ENCODE data around the gene STARD3.

STARD3 gene

GRCh38 chr17:39660397-39661385 lies 23.7 kb downstream of the STARD3 start:
- no peak for DNase-seq (ENCODE audit: low spot score)

DNA sequence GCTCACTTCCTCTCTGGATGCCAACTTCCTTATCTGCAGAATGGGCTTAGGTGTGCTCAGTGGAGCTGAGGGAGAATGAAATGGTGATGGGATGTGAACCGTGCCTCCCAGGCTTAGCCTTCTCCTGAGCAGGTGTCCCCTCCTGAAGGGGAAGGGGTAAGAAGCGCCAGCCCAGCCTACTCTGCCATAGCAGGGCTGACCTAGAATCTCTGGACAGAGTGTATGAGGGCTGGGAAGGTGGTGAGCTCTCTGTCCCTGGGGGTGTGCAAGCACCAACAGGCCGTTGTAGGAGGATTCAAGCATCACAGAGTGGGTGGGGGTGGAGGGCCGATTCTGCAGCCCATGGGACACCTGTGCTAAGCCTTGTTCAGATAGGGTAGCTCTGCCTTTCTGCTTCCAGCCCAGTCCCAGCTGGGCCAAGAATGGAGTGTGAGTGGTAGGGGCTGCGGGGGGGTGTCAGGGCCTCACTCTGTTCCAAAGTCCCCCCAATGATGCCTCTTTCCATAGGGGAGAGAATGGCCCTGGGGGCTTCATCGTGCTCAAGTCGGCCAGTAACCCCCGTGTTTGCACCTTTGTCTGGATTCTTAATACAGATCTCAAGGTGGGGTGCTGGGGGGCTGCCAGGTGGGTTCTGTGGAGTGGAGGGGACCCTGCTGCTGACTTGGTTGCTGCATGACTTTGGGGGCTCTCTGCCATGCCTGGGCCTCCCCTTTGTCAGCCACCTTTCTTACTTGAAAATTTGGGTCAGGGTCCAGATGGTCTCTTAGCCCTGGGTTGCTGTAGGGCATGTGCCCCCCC lies 25.0 kb downstream of the STARD3 start:
- DNase-seq (ENCODE audit: low spot score) = no peak

- no peak for DNase-seq (ENCODE audit: low spot score)
Measured at GRCh38 chr17:39662551-39663339, 25.8 kb downstream of the STARD3 start.

DNA sequence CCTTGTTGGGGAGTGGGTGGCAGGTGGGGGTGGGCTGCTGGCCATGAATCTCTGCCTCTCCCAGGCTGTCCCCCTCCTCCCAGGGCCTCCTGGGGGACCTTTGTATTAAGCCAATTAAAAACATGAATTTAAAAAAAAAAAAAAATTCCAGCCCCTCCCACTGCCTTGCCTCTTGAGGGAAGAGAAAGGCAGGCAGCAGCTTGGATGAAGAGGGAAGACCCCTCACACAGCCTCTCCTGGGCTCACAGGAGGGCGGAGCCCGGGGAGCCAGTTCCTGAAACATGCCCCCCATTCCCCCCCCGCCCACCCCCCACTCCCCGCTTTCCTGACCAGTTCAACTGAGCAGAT lies 26.4 kb downstream of the STARD3 start:
- DNase-seq (ENCODE audit: low spot score) = no peak

- DNase-seq (ENCODE audit: low spot score) = peak; percentile 69
Measured at GRCh38 chr17:39663688-39664580, 27.0 kb downstream of the STARD3 start.

GRCh38 chr17:39664581-39665561 lies 27.9 kb downstream of the STARD3 start, which contains the start of gene TCAP:
Gene TCAP, plus strand, starts transcription at chr17:39665349. Its CDS starts 11 bp downstream, at chr17:39665360.
- DNase-seq (ENCODE audit: low spot score) = no peak

- DNase-seq (ENCODE audit: low spot score) = no peak
Measured at GRCh38 chr17:39665642-39666224, 28.8 kb downstream of the STARD3 start.

- DNase-seq (ENCODE audit: low spot score) = no peak
Measured at GRCh38 chr17:39666231-39666600, 29.3 kb downstream of the STARD3 start.

GRCh38 chr17:39666601-39667261 lies 29.8 kb downstream of the STARD3 start:
- no peak for DNase-seq (ENCODE audit: low spot score)

GRCh38 chr17:39667262-39667944 lies 30.5 kb downstream of the STARD3 start:
- no peak for DNase-seq (ENCODE audit: low spot score)

- peak; percentile 82 for DNase-seq (ENCODE audit: low spot score)
Measured at GRCh38 chr17:39667945-39668924, 31.3 kb downstream of the STARD3 start, which contains the start of gene PNMT. Gene PNMT, plus strand, starts transcription at chr17:39668453. Its CDS starts 23 bp downstream, at chr17:39668476.

GRCh38 chr17:39669897-39670735 lies 33.2 kb downstream of the STARD3 start:
- no peak for DNase-seq (ENCODE audit: low spot score)

- DNase-seq (ENCODE audit: low spot score) = no peak
Measured at GRCh38 chr17:39670746-39671145, 33.8 kb downstream of the STARD3 start.

- peak; percentile 74 for DNase-seq (ENCODE audit: low spot score)
Measured at GRCh38 chr17:39671651-39672521, 34.9 kb downstream of the STARD3 start.
